ENCODE measurements around the gene PLD2.

Gene PLD2

GRCh38 chr17:4833178-4833940, 26.4 kb downstream of the PLD2 start, which contains the start of gene MINK1:
TSS of gene MINK1 (plus strand) at chr17:4833340. CDS start at chr17:4833584, 244 bp downstream.
- ATAC-seq (replicated peaks) (peak; percentile 87), DNase-seq (peak; percentile 80 to 86 (median 81))
- Mint-ChIP-seq H3K27ac (peak within 1 kb of the TSS; percentile 83 to 87), H3K36me3 (ENCODE audit: insufficient read depth) (peaks cover 14% of the 10 kb centered on the region), H3K27me3 (peaks cover 0 to 6% of the 10 kb centered on the region in 2 donors), H3K9me3 (no peaks in the 10 kb centered on the region), H3K4me3 (peak within 1 kb of the TSS; percentile 87 to 93), H3K4me1 (ENCODE audit: low read depth in 2 of 2) (peaks cover 30 to 34% of the 10 kb centered on the region in 2 donors)

GRCh38 chr17:4833941-4834680, 27.2 kb downstream of the PLD2 start:
- Mint-ChIP-seq H3K27ac (peak overlapping the region; percentile 81 to 87), H3K9me3 (no peaks in the 10 kb centered on the region), H3K4me3 (peak overlapping the region; percentile 87 to 93), H3K36me3 (ENCODE audit: insufficient read depth) (peaks cover 11% of the 10 kb centered on the region), H3K4me1 (ENCODE audit: low read depth in 2 of 2) (peaks cover 31 to 36% of the 10 kb centered on the region in 2 donors), H3K27me3 (no peaks in the 10 kb centered on the region)
- ATAC-seq (replicated peaks), result no peak
- DNase-seq, result peak in 1 of 3 experiments; percentile 7

GRCh38 chr17:4834681-4835020, 27.7 kb downstream of the PLD2 start:
- no peak for DNase-seq
- no peaks in the 10 kb centered on the region for H3K27me3 Mint-ChIP-seq
- H3K4me1 Mint-ChIP-seq (ENCODE audit: low read depth in 2 of 2), result peaks cover 36 to 42% of the 10 kb centered on the region in 2 donors
- no peaks in the 10 kb centered on the region for H3K9me3 Mint-ChIP-seq
- H3K36me3 Mint-ChIP-seq (ENCODE audit: insufficient read depth), result peaks cover 11% of the 10 kb centered on the region
- peak overlapping the region; percentile 81 to 87 for H3K27ac Mint-ChIP-seq
- H3K4me3 Mint-ChIP-seq, result peak overlapping the region; percentile 87 to 93
- ATAC-seq (replicated peaks), result no peak

DNA sequence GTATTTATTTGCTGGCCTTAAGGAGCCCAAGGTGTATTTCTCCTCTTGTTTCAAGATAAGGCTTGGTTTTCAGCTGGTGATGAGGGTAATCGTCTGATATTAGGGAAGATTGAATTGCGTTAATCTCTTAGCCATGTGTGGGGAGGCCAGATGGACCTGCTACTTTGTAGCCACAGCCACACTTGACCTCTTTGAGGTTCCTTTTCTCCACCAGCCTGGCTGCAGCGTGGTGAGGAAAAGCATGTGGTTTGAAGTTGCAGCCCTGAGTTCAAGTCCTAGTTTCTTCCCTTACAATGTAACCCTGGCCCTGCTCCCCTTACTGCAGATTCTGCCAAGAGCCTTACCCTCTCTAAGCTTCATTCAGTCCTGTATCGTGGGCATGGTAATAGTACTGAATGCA, 29.3 kb downstream of the PLD2 start:
- Mint-ChIP-seq H3K4me3 (peak overlapping the region; percentile 87 to 93), H3K27ac (peak overlapping the region in 1 of 2 donors; percentile 16), H3K36me3 (ENCODE audit: insufficient read depth) (peaks cover 11% of the 10 kb centered on the region), H3K27me3 (no peaks in the 10 kb centered on the region), H3K4me1 (ENCODE audit: low read depth in 2 of 2) (peaks cover 50 to 56% of the 10 kb centered on the region in 2 donors), H3K9me3 (no peaks in the 10 kb centered on the region)
- no peak for DNase-seq
- no peak for ATAC-seq (replicated peaks)

DNA sequence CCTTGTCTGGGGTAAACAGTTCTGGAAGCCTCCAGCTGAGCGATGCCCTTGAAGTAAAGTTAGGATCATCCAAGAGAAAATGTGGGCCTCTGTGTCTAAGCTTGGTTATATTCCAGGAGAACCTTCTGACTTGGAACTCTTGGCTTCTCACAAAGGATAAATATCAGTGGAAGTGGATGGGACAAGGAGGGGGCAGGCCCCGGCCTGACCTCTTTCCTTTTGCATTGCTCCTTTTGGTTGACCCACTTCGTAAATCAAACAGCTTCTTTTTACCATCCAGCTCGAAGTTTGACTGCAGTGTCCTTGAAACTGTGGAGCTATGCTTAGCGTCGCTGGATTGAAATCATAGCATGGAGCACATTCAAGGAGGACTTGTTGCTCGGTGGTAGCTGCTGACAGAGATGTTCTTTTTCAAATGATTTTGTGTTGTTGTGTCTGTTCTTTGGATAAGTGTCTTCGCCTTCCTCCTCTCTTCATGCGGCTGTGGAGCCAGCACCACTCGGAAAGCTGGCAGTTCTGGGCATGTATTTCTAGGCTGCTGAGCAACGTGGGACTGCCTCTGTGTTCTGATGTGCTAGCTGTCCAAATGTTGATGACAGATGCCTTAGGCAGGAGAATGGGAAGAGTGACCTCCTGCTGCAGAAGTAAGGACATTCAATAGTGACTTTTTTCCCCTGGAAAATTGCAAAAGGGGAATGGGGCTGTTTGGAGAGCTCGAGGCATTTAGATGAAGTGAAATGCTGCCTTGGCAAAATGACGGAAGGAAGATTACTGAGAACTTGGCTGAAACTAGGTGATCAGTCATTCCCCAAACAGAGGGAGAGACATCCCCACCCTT, 30.7 kb downstream of the PLD2 start:
- H3K9me3 Mint-ChIP-seq, result no peaks in the 10 kb centered on the region
- H3K27me3 Mint-ChIP-seq, result no peaks in the 10 kb centered on the region
- H3K4me1 Mint-ChIP-seq (ENCODE audit: low read depth in 2 of 2), result peaks cover 56% of the 10 kb centered on the region in 2 donors
- no peak for ATAC-seq (replicated peaks)
- DNase-seq, result no peak
- peak overlapping the region in 1 of 2 donors; percentile 38 for H3K27ac Mint-ChIP-seq
- H3K36me3 Mint-ChIP-seq (ENCODE audit: insufficient read depth), result peaks cover 11% of the 10 kb centered on the region
- no peak overlapping the region for H3K4me3 Mint-ChIP-seq

- no peak for DNase-seq
- Mint-ChIP-seq H3K27ac (no peak overlapping the region), H3K27me3 (no peaks in the 10 kb centered on the region), H3K9me3 (no peaks in the 10 kb centered on the region), H3K36me3 (ENCODE audit: insufficient read depth) (peaks cover 11% of the 10 kb centered on the region), H3K4me1 (ENCODE audit: low read depth in 2 of 2) (peaks cover 56 to 59% of the 10 kb centered on the region in 2 donors), H3K4me3 (no peak overlapping the region)
- ATAC-seq (replicated peaks), result no peak
Measured at GRCh38 chr17:4838309-4838785, 31.4 kb downstream of the PLD2 start.

DNA sequence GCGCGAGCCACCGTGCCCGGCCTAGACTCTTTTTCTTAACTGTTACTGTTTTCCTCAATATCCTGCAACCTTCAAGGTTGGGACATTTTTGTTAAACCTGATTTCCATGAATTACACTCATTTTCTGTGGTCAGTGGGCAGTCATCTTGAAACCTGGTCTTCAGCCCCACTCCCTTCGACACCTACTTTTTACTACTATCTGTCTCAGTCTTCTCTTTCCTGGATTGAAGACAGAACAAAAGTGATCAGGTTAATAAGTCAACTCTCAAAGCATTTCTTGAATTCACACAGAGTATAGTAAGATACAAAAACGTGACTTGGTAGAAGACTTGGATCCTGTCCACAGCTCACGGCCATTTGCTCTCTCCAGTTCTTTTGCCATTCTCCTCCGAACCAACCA, 32.3 kb downstream of the PLD2 start:
- Mint-ChIP-seq H3K9me3 (no peaks in the 10 kb centered on the region), H3K27ac (no peak overlapping the region), H3K4me3 (no peak overlapping the region), H3K27me3 (no peaks in the 10 kb centered on the region), H3K4me1 (ENCODE audit: low read depth in 2 of 2) (peaks cover 51 to 53% of the 10 kb centered on the region in 2 donors), H3K36me3 (ENCODE audit: insufficient read depth) (peaks cover 6% of the 10 kb centered on the region)
- no peak for ATAC-seq (replicated peaks)
- no peak for DNase-seq

- Mint-ChIP-seq H3K4me3 (peak overlapping the region; percentile 40 to 44), H3K9me3 (no peaks in the 10 kb centered on the region), H3K36me3 (ENCODE audit: insufficient read depth) (peaks cover 5% of the 10 kb centered on the region), H3K27ac (peak overlapping the region; percentile 4 to 55), H3K4me1 (ENCODE audit: low read depth in 2 of 2) (peaks cover 51 to 52% of the 10 kb centered on the region in 2 donors), H3K27me3 (no peaks in the 10 kb centered on the region)
- DNase-seq (no peak), ATAC-seq (replicated peaks) (no peak)
Measured at GRCh38 chr17:4839965-4840892, 33.3 kb downstream of the PLD2 start.

- no peaks in the 10 kb centered on the region for H3K9me3 Mint-ChIP-seq
- ATAC-seq (replicated peaks) (peak; percentile 90), DNase-seq (no peak)
- peaks cover 6% of the 10 kb centered on the region for H3K36me3 Mint-ChIP-seq (ENCODE audit: insufficient read depth)
- no peaks in the 10 kb centered on the region for H3K27me3 Mint-ChIP-seq
- peak overlapping the region; percentile 40 to 44 for H3K4me3 Mint-ChIP-seq
- peak overlapping the region; percentile 4 to 55 for H3K27ac Mint-ChIP-seq
- peaks cover 50 to 51% of the 10 kb centered on the region in 2 donors for H3K4me1 Mint-ChIP-seq (ENCODE audit: low read depth in 2 of 2)
Measured at GRCh38 chr17:4840893-4841242, 33.9 kb downstream of the PLD2 start.

- ATAC-seq (replicated peaks), result no peak
- H3K4me1 Mint-ChIP-seq (ENCODE audit: low read depth in 2 of 2), result peaks cover 41 to 47% of the 10 kb centered on the region in 2 donors
- H3K36me3 Mint-ChIP-seq (ENCODE audit: insufficient read depth), result peaks cover 8% of the 10 kb centered on the region
- H3K27me3 Mint-ChIP-seq, result no peaks in the 10 kb centered on the region
- H3K27ac Mint-ChIP-seq, result no peak overlapping the region
- no peak overlapping the region for H3K4me3 Mint-ChIP-seq
- H3K9me3 Mint-ChIP-seq, result no peaks in the 10 kb centered on the region
- DNase-seq, result no peak
Measured at GRCh38 chr17:4842376-4842775, 35.4 kb downstream of the PLD2 start.

- ATAC-seq (replicated peaks), result no peak
- H3K4me1 Mint-ChIP-seq (ENCODE audit: low read depth in 2 of 2), result peaks cover 40 to 49% of the 10 kb centered on the region in 2 donors
Measured at GRCh38 chr17:4843321-4844000, 36.5 kb downstream of the PLD2 start.

DNA sequence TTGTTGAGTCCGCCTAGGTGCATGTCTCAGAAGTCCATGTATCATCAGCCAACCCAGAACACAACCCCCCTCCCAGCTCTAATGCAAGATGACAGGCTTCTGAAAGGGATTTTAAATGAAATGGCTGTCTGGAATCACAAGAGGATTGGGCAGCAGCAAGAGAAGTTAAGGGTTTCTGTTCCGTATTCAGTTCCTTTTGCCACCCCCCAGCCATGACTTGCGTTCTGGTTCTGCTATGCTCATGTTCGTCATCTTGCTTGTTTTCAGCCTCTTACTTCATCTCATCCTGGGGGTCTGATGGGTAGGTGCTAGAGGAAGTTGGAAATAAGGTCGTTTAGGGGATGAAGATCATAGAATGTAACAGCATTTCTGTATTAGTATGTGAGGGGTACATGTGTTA, 38.2 kb downstream of the PLD2 start:
- H3K9me3 Mint-ChIP-seq, result no peaks in the 10 kb centered on the region
- peaks cover 2% of the 10 kb centered on the region for H3K36me3 Mint-ChIP-seq (ENCODE audit: insufficient read depth)
- peaks cover 38 to 43% of the 10 kb centered on the region in 2 donors for H3K4me1 Mint-ChIP-seq (ENCODE audit: low read depth in 2 of 2)
- no peak for DNase-seq
- peak overlapping the region in 1 of 2 donors; percentile 20 for H3K27ac Mint-ChIP-seq
- H3K27me3 Mint-ChIP-seq, result no peaks in the 10 kb centered on the region
- no peak for ATAC-seq (replicated peaks)
- H3K4me3 Mint-ChIP-seq, result no peak overlapping the region

More at GRCh38 chr17:4843321-4844000, 36.5 kb downstream of the PLD2 start:
- no peaks in the 10 kb centered on the region for H3K9me3 Mint-ChIP-seq
- H3K27ac Mint-ChIP-seq, result no peak overlapping the region
- no peak for DNase-seq
- H3K36me3 Mint-ChIP-seq (ENCODE audit: insufficient read depth), result peaks cover 2% of the 10 kb centered on the region
- H3K27me3 Mint-ChIP-seq, result no peaks in the 10 kb centered on the region
- no peak overlapping the region for H3K4me3 Mint-ChIP-seq
